GM18498 (cell line): Measurements from ENCODE around the gene GAGE1.
"Not testable (repeated sequence)": the region's sequence is repeated elsewhere in the genome, so short reads cannot be mapped to it uniquely, and the experiment has no call there.

Source experiments
- ATAC-seq: cut with Tn5 transposase; IDR thresholded peaks from one replicate; pipeline ENCODE4 v1.9.1; 2021; ENCODE audit warnings: mild to moderate bottlenecking, moderate library complexity; ENCODE audit not compliant: unreplicated experiment

GAGE1 gene

GRCh38 chrX:49598720-49599119 is at the start of gene GAGE1:
Gene GAGE1 (plus strand): TSS chrX:49599020. CDS start chrX:49600175, 1,155 bp downstream.
- ATAC-seq, result not testable (repeated sequence)

GRCh38 chrX:49550989-49551388 is 47.8 kb upstream of the GAGE1 start, which contains the start of gene GAGE12E:
Gene GAGE12E (plus strand): TSS chrX:49551289. CDS start chrX:49552444, 1,155 bp downstream.
- not testable (repeated sequence) for ATAC-seq

DNA sequence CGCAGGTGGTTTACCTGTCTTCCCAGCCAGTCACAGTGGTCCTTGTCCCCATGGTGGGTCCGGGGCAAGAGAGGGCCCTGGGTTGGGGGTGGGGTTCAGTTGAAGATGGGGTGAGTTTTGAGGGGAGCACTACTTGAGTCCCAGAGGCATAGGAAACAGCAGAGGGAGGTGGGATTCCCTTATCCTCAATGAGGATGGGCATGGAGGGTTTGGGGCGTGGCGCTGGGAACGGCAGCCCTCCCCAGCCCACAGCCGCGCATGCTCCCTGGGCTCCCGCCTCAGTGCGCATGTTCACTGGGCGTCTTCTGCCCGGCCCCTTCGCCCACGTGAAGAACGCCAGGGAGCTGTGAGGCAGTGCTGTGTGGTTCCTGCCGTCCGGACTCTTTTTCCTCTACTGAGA is 38.3 kb upstream of the GAGE1 start, which contains the start of gene GAGE12F:
Gene GAGE12F, plus strand, starts transcription at position 301 of the 400 bp plus-strand sequence. CDS start 1,155 bp downstream, outside the sequence.
- ATAC-seq, result not testable (repeated sequence)

- ATAC-seq, result not testable (repeated sequence)
Measured at GRCh38 chrX:49568728-49569127, 30.1 kb upstream of the GAGE1 start.

DNA sequence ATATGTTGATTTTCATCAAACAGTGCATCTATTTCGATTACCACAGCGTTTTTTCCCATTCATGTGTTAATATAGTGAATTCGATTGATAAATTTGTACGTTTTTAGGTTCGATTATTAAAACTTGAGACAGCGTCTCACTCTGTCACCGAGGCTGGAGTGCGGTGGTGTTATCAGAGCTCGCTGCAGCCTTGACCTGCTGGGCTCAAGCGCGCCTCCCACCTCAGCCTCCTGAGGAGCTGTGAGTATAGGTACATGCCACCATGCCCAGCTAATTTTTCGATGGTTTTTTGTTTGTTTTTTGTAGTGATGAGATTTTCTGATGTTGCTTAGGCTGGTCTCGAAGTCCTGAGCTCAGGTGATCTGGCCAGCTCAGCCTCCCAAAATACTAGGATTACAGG is 29.7 kb upstream of the GAGE1 start:
- ATAC-seq, result not testable (repeated sequence)

DNA sequence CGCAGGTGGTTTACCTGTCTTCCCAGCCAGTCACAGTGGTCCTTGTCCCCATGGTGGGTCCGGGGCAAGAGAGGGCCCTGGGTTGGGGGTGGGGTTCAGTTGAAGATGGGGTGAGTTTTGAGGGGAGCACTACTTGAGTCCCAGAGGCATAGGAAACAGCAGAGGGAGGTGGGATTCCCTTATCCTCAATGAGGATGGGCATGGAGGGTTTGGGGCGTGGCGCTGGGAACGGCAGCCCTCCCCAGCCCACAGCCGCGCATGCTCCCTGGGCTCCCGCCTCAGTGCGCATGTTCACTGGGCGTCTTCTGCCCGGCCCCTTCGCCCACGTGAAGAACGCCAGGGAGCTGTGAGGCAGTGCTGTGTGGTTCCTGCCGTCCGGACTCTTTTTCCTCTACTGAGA is 28.7 kb upstream of the GAGE1 start, which contains the start of gene GAGE12G:
Gene GAGE12G, plus strand, starts transcription at position 301 of the 400 bp plus-strand sequence. CDS start 1,155 bp downstream, outside the sequence.
- ATAC-seq, result not testable (repeated sequence)

DNA sequence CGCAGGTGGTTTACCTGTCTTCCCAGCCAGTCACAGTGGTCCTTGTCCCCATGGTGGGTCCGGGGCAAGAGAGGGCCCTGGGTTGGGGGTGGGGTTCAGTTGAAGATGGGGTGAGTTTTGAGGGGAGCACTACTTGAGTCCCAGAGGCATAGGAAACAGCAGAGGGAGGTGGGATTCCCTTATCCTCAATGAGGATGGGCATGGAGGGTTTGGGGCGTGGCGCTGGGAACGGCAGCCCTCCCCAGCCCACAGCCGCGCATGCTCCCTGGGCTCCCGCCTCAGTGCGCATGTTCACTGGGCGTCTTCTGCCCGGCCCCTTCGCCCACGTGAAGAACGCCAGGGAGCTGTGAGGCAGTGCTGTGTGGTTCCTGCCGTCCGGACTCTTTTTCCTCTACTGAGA is 19.2 kb upstream of the GAGE1 start, which contains the start of gene GAGE12H:
Gene GAGE12H, plus strand, starts transcription at position 301 of the 400 bp plus-strand sequence. CDS start 1,155 bp downstream, outside the sequence.
- ATAC-seq, result not testable (repeated sequence)

- not testable (repeated sequence) for ATAC-seq
Measured at GRCh38 chrX:49589196-49589595, 9.6 kb upstream of the GAGE1 start, which contains the start of gene GAGE2A. Gene GAGE2A (plus strand): TSS chrX:49589496. CDS start chrX:49590651, 1,155 bp downstream.

- ATAC-seq, result not testable (repeated sequence)
Measured at GRCh38 chrX:49589769-49590478, 8.9 kb upstream of the GAGE1 start.

DNA sequence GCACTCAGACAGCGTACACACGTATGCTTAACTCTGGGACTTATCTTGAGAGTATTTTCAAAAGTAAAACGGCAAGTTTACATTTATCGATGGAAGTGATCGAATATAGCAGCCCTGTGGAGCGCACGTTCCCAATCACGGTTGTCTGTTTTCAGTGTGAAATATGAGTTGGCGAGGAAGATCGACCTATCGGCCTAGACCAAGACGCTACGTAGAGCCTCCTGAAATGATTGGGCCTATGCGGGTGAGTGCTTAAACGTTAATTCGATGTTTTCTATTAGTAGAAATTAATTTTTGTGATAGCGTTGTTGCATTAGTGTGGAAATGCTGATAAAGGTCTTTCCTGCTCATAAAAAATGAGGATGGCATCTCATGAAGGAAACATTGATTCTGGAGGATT is 8.3 kb upstream of the GAGE1 start:
- ATAC-seq, result not testable (repeated sequence)

- ATAC-seq, result no peak
Measured at GRCh38 chrX:49610718-49611310, 12.0 kb downstream of the GAGE1 start.

- ATAC-seq, result no peak
Measured at GRCh38 chrX:49618574-49618973, 19.8 kb downstream of the GAGE1 start.

DNA sequence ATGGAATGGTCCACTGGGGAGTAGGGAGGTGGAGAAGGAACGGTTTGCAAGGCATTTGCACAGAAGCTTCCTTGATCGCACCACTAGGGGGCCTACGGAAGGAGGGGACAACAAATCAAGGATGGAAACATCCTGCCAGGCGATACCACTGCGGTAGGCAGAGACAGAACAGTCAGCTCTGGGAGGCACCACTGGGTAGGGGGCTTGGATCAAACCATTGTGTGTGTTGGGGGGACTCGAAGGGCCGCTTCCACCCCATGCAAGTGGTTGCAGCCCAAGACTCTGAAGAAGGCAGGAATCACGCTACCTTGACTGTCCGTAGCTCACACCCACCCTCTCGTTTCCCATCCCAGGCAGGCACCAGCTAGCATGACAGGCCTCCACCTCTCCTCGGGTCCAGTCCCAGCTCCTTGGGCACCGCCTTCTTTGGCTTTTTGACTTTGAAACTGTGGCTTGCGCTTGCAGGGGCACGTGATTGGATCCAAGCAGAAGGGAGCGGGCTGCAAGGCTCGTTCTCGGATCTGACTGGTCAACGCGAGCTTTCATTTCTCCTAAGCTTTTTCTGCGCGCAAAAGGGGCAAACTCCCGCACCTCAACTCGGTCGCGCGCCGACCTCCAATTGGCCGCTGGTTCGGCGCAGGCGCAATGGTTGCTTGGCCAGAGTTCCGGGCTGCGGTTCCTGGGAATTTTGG is 28.4 kb downstream of the GAGE1 start:
- ATAC-seq, result no peak

DNA sequence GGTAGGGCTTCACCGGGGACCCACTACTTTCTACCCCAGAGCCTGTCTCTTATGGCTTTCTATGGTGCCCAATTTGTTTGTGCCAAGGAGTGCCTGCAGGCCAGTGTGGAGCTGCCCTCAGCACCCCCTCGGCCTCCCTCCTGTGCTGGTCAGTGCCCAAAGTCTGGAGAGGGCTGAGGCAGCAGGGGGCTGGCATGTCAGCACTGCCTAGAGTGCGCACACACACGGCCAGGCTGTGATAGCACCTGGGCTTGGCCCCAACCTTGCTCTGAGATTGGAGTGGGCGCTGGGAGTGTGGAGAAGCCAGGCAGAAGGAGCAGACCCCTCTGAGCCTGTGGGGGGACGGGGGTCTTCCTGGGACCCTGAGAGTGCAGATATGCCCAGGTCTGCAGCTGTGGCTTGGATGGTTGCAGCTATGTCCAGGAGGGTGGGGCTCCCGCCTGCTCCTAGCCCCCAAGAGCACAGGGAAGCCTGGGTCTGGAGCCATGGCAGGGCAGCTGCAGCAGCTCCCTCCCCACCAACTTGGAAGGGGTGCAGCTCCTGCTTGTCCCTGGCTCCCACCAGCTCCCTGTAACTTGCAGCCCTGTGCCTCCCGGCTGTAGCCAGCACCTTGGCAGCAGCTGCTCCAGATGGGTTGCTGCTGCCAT is 46.3 kb downstream of the GAGE1 start:
- no peak for ATAC-seq

- ATAC-seq, result no peak
Measured at GRCh38 chrX:49656533-49656932, 57.7 kb downstream of the GAGE1 start.
